ENCODE measurements around the gene TLE1.
"Not testable (repeated sequence)": the region's sequence is repeated elsewhere in the genome, so short reads cannot be mapped to it uniquely, and the experiment has no call there.

TLE1 gene

GRCh38 chr9:81621785-81622259 lies 67.5 kb downstream of the TLE1 start:
- DNase-seq = no peak

- no peak for DNase-seq
Observed at GRCh38 chr9:81621118-81621517, 68.2 kb downstream of the TLE1 start.

- no peak for DNase-seq
Observed at GRCh38 chr9:81620002-81620390, 69.4 kb downstream of the TLE1 start.

GRCh38 chr9:81619353-81620001 lies 69.9 kb downstream of the TLE1 start:
- DNase-seq = no peak

- no peak for DNase-seq
Observed at GRCh38 chr9:81618923-81619322, 70.4 kb downstream of the TLE1 start.

GRCh38 chr9:81616141-81616540 lies 73.2 kb downstream of the TLE1 start:
- DNase-seq = no peak

- no peak for DNase-seq
Observed at GRCh38 chr9:81614335-81614734, 75.0 kb downstream of the TLE1 start.

- DNase-seq = no peak
Observed at GRCh38 chr9:81613002-81613812, 76.1 kb downstream of the TLE1 start.

- no peak for DNase-seq
Observed at GRCh38 chr9:81611664-81612063, 77.7 kb downstream of the TLE1 start.

- DNase-seq = no peak
Observed at GRCh38 chr9:81610740-81611107, 78.6 kb downstream of the TLE1 start.

GRCh38 chr9:81609782-81610739 lies 79.3 kb downstream of the TLE1 start:
- no peak for DNase-seq

GRCh38 chr9:81608289-81608657 lies 81.1 kb downstream of the TLE1 start:
- no peak for DNase-seq

- DNase-seq = peak; percentile 42
Observed at GRCh38 chr9:81607593-81608288, 81.6 kb downstream of the TLE1 start.

GRCh38 chr9:81606261-81606660 lies 83.1 kb downstream of the TLE1 start:
- not testable (repeated sequence) for DNase-seq

- DNase-seq = no peak
Observed at GRCh38 chr9:81605170-81605670, 84.1 kb downstream of the TLE1 start.

GRCh38 chr9:81604306-81605169 lies 84.8 kb downstream of the TLE1 start:
- no peak for DNase-seq

GRCh38 chr9:81602887-81603680 lies 86.3 kb downstream of the TLE1 start:
- no peak for DNase-seq

GRCh38 chr9:81601639-81602623 lies 87.4 kb downstream of the TLE1 start:
- DNase-seq = no peak

- no peak for DNase-seq
Observed at GRCh38 chr9:81600631-81601030, 88.7 kb downstream of the TLE1 start.
